GM19395 (cell line): ENCODE data around the gene NECAP2.
"Not testable (repeated sequence)": the region's sequence is repeated elsewhere in the genome, so short reads cannot be mapped to it uniquely, and the experiment has no call there.

Source experiments
- ATAC-seq: cut with Tn5 transposase; IDR thresholded peaks from one replicate; pipeline ENCODE4 v1.9.1; 2021; ENCODE audit warnings: mild to moderate bottlenecking, moderate library complexity; ENCODE audit not compliant: unreplicated experiment

Gene NECAP2

DNA sequence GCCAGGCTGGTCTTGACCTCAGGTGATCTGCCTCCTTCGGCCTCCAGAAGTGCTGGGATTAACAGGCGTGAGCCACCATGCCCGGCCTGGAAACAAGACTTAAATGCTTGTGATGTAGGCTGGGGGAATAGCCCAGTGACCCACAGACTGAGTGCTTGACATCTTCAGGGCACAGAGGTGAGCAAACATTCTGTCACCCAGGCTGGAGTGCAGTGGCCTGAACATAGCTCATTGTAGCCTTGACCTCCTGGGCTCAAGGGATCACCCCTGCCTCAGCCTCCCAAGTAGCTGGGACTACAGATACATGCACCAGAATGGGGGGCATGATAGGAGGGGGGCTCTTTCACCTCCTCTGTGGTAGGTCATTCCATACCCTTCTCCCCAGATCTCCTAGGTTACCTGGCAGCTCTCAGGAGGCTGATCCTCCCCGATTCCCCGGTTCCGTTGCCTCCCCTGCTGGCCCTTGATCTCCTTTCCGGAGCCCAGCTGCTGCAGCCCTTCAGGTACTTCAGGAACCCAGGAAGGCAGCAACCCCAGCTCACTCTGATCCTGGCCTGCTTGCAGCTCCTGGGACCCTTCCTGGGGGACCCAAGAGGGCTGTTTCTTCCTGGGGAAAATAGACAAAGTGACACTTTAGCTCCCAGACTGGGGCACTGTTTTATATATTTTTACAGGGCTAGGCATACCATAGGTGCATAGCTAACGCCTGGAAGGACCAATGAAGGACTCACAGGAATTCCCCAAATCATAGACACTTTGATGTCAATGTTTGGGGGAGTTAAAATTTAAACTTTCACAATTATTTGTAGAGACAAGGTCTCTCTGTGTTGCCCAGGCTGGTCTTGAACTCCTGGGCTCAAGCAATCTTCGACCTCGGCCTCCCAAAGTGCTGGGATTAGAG lies 15.1 kb upstream of the NECAP2 start:
- ATAC-seq = no peak

DNA sequence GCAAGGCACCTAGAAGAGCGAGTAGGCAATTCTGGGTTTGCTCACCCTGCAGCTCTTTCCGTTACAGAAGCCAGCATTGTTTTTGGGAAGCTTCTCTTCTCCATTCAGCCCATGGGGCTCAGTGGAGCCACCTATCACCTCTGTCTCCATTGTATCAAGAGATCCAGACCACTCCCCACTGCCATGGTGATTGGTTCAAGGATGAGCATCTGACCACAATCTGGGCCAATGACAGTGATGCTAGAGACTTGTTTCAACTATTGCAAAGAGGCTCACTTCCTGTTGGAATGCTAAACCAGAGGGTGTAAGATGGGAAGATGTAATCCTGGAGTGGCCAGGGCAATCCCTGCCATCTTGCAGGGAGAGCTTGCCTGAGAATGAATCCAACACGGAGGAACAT lies 9.9 kb upstream of the NECAP2 start:
- no peak for ATAC-seq

DNA sequence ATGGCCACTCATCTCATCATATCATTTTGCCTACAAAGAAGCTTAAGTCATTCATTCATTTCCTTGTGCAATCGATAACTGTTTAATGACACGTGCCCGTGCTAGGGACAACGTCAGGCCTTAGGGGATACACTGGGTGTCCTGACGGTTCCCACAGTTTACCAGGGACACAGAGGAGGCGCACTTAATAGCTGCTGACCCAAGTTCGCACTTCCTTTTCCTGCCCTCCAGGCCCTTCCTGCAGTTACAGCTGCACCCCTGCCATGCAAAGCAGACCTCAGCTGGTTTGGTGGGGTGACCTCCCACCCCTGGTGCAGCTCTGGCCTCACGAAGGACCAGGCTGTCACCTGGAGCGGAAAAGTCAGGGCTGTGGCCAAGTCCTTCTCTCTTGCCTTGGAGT lies 7.5 kb upstream of the NECAP2 start:
- ATAC-seq = no peak

DNA sequence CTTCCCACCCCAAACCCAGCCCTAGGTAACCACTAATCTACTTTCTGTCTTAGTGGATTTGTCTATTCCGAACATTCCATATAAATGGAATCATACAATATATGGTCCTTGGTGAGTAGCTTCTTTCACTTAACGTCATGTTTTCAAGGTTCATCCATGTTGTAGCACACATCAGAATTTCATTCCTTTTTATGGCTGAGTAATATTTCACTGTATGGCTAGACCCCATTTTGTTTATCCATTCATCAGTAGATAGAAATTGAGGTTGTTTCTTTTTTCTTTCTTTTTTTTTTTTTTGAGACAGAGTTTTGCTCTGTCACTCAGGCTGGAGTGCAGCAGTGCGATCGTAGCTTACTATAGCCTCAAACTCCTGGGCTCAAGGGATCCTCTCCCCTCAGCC lies 6.5 kb upstream of the NECAP2 start:
- ATAC-seq = no peak

DNA sequence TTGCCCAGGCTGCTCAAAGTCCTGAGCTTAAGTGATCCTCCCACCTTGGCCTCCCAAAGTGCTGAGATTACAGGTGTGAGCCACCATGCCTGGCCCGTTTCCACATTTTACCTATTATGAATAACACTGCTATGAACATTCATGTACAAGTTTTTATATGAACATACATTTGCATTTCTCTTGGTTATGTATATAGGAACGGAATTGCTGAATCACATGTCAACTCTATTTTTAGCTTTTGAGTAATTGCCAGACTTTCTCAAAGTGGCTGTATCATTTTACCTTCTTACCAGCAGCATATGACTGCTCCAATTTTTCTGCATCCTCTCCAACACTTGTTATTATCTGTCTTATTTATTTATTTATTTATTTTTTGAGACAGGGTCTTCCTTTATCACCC lies 6.0 kb upstream of the NECAP2 start:
- no peak for ATAC-seq

DNA sequence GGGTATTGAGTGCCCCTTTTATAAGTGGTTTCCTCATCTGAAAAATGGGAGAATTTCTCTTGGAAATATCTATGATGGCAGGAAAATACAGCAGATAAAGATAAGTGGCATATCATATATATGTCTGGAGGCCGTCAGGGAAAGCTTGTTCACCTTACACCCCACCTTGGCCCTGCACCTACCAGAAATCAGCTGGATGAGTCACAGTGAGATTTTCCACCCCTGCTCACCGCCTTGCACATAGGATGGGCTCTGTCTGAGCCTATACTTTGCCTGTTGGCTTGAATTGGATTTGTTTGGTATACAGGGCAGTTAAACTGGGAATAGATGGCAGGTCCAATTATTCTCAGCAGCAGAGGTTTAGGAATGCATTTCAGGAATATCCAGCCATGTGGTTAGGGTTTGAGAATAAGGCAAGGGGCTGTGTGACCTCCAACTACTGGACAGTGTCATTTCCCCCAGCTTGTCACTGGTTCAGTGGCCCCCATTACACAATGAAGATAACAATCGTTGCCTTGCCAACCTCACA lies 3.5 kb upstream of the NECAP2 start, which contains the start of gene SPATA21:
SPATA21 (minus strand) TSS at position 479 of the 529 bp plus-strand sequence. CDS start 6,053 bp downstream, outside the sequence.
- ATAC-seq = no peak

DNA sequence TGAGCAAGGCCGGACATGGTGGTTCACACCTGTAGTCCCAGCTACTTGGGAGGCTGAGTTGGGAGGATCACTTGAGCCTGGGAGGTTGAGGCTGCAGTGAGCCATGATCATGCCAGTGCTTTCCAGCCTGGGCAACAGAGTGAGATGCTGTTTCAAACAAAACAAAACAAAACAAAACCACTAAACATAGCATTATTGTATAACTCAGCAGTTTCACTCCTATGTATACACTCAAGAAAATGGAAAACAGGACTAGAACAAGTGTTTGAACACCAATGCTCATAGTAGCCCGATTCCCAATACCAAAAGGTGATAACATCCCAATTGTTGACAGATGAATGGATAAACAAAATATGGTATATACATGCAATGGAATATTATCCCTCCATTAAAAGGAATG lies 2.0 kb upstream of the NECAP2 start:
- ATAC-seq = no peak

DNA sequence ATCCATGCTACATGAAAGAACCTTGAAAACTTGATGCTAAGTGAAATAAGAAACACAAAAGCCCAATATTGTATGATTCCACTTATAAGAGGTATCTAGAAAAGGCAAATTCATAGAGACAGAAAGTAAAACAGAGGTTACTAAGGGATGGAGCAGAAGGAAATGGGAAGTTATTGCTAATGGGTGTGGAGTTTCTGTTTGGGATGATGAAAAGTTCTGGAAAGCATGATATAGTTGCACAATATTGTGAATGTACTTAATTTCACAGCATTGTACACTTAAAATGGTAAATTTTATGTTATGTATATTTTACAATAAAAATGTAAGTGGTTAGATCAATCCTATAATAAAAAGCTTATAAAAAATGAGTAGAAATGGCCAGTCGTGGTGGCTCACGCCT lies 1.6 kb upstream of the NECAP2 start:
- ATAC-seq = no peak

DNA sequence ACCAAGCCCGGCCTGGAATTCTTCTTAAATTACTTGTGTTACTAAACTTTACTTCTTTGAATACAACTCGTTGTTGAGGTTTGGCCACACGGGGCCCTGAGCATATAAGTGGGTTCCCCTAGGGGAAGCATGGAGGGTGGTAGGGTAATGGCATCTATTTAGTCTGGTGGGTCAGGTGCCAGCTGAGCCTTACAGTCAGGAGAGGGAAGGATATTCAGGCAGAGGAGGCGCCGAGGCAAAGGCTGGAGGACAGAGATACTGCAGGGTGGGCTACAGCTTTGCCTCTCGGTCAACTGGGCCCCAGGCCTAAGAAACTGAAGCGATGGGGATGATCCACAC lies 424 bp upstream of the NECAP2 start:
- peak; percentile 32 for ATAC-seq

DNA sequence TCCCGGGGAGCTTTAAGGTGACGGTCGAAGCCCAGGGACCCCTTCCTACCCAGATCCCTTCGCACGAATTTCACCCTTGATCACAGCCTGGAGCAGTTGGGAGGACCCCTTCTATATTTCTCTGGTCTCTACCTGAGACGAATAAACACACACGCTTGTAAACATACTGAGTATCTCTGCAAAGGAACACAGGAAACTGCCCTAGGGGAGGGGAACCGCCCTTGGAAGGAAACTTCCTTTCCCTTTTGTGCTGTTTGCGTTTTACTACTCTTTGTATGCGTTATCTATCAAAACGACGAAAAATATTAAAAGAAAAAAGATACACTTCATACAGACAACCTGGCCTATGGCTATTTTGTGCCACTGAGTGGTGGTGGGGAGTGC lies 750 bp downstream of the NECAP2 start:
- no peak for ATAC-seq

DNA sequence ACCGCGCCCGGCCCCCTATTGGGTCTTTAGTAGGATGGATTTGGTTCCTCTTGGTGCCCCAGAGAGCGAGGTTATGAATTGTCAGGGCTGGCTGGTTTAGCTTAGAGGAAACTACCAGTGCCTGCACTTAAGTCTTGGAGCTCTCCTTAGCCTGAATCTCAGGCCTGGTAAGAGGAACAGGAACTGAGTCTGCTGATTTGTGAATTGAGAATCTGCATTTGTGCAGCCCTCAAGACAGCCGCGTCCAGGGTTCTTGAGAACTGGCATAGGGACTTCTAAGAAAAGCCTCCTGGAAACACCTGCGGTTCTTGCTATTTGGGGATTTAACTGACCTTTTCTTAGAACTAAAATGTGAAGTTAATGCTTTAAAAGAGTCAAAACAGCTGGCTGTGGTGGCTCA lies 1.7 kb downstream of the NECAP2 start:
- no peak for ATAC-seq

DNA sequence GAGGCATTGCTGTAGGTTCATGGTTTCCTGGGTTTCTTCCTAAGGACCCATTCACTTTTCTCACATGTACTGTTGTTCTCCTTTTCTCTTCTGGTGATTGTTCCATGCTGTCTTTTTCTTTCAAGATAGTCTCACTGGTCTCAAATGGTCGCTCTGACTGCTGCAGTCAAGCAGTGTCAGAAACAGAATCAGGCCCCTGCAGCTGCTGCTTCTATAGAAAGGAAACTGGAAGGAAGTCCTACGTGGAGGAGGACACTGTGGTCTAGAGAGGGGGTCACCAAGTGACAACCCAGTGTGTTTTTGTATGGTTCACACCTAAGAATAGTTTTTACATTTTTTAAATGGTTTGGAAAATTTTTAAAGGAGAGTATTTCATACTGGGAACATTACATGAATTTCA lies 2.4 kb downstream of the NECAP2 start:
- no peak for ATAC-seq

DNA sequence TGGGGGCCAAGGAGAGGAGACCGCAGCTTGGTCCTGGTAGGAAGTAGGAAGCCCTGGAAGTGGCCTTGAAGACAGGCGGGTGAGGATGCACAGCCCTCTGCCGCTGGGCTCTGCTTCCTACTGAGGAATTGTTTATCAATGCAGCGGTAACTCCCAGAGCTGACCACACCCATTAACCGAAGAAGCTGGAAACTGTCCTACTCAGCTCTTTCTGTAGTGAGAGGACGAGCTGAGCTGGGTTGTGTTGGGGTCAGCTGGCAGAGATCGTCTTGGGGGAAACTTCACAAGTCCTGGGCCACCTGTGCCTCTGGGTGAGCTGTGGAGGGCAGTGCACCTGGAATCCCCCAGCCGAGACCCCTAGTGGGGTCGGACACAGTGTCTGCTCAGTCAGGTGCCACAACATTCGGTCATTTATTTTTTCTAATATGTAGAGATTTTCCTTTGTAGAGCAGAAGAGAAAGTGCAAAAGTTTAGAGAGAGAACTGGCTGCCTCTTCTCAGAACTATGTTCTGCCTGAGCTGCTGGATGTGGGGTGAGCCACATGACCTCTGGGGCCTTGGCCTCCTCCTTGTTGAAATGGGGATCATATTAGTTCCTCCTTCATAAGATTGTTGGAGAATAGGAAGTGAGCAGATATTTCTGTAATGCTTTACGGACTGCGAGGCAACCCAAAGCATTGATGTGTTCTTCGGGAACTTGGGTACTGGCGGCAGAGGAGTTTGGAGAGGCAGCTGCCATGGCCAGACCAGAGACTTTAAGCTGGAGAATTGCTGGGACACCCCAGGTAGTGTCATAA lies 3.6 kb downstream of the NECAP2 start:
- ATAC-seq = no peak

DNA sequence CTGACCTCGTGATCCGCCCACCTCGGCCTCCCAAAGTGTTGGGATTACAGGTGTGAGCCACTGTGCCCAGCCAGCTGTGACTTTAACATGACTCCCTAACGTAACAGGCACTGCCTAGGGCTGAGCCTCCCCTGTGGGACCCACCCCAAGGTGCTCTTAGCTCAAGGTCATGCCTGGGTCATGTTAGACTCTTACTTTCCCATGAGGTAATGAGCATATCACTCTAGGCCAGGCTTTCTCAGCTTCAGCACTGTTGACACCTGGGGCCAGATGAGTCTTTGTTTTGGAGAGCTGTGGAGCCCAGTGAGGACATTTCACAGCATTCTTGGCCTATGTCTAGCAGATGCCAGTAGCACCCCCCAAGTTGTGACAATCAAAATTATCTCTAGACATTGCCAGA lies 4.5 kb downstream of the NECAP2 start:
- no peak for ATAC-seq

DNA sequence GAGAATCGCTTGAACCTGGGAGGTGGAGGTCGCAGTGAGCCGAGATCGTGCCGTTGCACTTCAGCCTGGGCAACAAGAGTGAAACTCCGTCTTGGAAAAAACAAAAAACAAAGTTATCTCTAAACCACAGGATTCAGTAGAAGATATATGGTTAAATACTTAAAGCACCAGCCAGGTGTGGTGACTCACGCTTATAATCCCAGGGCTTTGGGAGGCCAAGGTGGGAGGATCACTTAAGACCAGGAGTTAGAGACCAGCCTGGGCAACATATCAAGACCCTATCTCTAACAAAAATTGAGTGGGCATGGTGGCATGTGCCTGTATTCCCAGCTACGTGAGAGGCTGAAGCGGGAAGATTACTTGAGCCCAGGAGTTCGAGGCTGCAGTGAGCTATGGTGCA lies 5.6 kb downstream of the NECAP2 start:
- no peak for ATAC-seq

DNA sequence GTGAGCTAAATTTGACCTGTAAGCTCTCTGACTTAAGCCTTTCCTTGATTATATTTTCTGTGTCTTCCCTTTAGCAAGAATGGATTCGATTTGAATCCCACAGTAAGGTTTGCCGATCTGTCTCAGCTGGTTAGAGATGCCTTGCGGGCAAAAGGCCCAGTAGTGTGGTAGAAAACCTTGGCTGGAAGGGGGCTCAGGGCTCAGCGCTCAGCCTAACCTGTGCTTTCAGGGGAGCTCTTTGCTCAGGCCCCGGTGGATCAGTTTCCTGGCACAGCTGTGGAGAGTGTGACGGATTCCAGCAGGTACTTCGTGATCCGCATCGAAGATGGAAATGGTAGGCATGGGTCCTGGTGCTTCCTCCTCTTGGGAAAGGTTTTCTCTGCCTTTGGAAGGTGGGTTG lies 7.1 kb downstream of the NECAP2 start:
- ATAC-seq = no peak

DNA sequence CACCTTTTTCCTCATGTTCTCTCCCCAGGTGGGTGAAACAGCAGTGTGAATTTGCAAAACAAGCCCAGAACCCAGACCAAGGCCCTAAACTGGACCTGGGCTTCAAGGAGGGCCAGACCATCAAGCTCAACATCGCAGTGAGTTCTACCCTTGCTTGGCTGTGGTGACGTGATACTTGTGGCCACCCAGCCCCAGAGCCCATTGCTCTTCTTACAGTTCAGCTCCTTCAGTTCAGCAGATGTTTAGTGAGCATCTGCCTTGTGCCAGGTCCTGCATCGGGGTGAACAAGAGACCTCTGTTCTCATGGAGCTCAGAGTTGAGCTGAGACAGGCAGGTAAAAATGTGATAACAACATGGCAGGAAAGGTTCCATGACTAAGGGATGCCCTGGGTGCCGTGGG lies 8.5 kb downstream of the NECAP2 start:
- ATAC-seq = no peak

DNA sequence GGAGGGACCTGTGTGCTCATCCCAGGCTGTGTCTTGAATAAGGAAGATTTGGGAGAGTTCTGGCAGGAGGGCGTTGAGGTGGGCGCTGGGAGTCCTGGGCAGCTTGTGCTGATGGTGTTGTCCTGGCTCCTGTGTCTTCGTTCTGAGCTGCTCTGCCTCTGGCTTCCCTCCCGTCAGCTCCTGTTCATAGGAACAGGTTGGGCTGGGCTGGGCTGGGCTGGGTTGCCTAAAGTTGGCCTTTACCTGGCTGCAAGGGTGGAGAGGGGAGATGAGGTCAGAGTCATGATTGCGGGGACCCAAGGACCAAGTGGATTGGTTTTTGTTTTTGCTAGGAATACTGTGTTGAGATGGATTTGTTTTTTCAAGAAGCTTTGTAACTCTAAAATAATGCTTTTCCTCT lies 9.1 kb downstream of the NECAP2 start:
- ATAC-seq = no peak

DNA sequence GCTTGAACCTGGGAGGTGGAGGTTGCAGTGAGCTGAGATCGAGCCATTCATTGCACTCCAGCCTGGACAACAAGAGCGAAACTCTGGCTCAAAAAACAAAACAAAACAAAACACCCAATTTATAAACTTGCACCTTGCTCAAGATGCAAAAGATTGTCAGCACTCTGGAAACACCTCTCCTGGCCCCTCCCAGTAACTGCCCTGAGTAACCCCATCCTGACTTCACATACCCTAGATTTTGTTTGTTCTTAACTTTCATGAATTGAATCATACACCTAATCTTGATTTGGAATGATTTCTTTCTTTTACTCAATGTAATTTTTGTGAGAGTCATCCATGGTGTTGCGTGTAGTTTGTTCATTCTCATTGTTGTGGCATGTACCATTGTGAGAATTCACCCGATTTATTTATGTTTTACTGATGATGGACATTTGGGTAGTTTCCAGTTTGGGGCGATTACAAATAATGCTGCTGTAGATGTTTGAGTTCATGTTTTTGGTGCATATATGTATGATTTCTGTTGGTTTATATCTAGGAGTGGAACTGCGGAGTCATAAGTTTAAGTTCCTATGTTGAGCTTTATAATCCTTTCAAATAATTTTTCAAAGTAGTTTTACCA lies 10.4 kb downstream of the NECAP2 start:
- no peak for ATAC-seq

DNA sequence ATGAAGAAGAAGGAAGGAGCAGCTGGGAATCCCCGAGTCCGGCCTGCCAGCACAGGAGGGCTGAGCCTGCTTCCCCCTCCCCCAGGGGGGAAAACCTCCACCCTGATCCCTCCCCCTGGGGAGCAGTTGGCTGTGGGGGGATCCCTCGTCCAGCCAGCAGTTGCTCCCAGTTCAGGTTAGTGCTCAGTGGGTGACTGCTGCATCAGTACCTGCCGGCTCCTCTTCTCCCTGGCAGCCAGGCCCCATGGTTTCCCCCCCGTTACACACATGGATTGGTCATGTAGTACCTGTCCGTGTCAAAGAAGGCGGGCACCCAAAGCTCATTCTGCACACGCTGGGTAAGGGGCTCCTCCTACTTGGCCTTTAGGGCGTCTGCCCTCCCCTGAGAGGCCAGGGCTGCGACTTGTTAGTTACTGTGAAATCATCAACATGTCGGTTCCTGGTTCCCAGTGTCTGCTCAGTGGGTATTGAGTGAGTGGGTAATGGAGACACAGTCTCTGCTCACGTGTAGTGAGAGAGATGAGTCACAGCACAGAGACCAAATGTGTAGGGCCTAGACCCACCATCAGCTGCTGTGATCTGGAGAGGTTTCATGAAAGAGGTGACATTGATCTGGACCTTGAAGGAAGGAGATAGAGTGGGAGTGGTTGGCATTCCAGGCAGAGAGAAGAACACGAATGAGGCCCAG lies 11.5 kb downstream of the NECAP2 start:
- ATAC-seq = no peak

DNA sequence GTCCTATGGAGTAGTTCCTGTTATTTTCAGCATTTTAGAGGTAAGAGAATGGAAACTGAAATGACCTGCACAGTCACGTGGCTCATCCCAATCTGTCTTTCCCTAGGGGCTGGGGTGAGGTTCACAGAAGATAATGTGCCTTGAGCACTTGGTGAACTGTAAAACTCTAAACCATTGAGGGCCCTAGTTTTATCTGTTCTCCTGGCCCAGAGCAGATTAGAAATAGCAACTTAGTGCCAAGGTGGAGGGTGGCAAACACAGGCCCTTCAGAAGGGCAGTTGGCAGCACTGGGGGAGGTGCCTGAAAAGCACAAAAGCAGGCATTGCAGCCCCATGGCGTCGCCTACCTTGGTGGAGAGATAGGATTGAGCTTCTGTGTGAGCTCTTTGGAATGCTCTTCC lies 14.4 kb downstream of the NECAP2 start:
- not testable (repeated sequence) for ATAC-seq
